ENCODE measurements around the gene SMYD5.

Gene SMYD5

DNA sequence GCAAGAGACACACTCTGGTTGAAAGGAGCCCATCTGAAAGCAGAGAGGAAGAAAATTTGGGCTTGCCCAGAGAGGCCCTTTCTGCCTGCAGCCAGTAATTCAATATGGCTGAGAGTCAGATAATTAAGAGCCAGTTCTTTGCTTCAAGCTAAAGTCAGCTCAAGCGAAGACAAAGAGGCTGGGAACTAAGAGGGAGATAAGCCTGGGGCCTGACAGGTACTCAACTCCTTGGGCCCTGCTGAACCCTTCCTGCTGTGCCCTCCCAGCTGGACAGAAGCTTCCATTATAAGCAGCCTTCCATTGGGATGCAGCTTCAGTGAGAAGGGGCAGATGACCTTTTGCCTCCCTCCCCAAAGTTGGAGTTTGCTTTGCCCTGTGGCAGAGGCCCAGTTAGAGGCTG lies 58.2 kb downstream of the SMYD5 start:
- in situ Hi-C loops (cut with HindIII; ENCODE audit: low sequenced_read_pairs): no loop called here

Measured in DLD1 (cell line).